KBM-7 (cell line): Measurements from ENCODE around the gene PCBD1.
"Not testable (repeated sequence)": the region's sequence is repeated elsewhere in the genome, so short reads cannot be mapped to it uniquely, and the experiment has no call there.

Source experiments
- DNase-seq: peaks from one replicate; pipeline ENCODE4 v3.0.0-alpha.2; 2015
- in situ Hi-C: fragments of 300-500 bp; cut with MboI; formaldehyde crosslinking; loops from 2 replicates; pipeline ENCODE4 v1.14.3; 2020; ENCODE audit warnings: low sequenced_read_pairs, low pct_unique_long_range_greater_than_20kb, mixed read lengths

Gene PCBD1

GRCh38 chr10:70919906-70920305, 31.5 kb upstream of the PCBD1 start:
- in situ Hi-C loops = loop anchor here (10.0 to 25.0 kb wide), 2 partner anchors 292 to 365 kb away; partner anchors contain the start of gene UNC5B
- not testable (repeated sequence) for DNase-seq

GRCh38 chr10:70918851-70919530, 30.6 kb upstream of the PCBD1 start:
- in situ Hi-C loops = loop anchor here (10.0 to 25.0 kb wide), 2 partner anchors 293 to 366 kb away; partner anchors contain the start of gene UNC5B
- DNase-seq = no peak

GRCh38 chr10:70917635-70918034, 29.3 kb upstream of the PCBD1 start:
- no peak for DNase-seq
- in situ Hi-C loops = loop anchor here (10.0 to 25.0 kb wide), 2 partner anchors 295 to 367 kb away; partner anchors contain the start of gene UNC5B

- in situ Hi-C loops = loop anchor here (10.0 to 25.0 kb wide), 2 partner anchors 295 to 368 kb away; partner anchors contain the start of gene UNC5B
- DNase-seq = no peak
Measured at GRCh38 chr10:70917226-70917625, 28.9 kb upstream of the PCBD1 start.

DNA sequence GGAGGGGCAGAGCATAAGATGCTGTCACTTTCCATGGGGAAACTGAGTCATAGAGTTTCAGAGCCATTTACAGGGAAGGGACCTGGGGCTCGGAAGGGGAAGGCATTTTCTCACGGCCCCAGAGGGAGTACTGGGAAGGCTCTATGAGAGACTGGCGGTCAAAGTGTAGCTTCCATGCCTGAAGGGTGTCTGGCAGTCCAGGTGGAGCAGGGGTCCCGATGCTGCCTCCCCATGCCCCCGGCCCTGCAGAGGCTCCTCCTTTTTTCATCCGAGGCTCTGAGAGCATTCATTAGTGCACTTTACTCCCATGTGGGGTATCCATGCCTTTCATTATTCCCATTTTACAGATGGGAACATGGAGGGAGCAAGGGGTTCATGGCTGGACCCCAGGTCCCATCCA, 27.9 kb upstream of the PCBD1 start:
- in situ Hi-C loops = loop anchor here (10.0 to 25.0 kb wide), 2 partner anchors 296 to 369 kb away; partner anchors contain the start of gene UNC5B
- no peak for DNase-seq

GRCh38 chr10:70915806-70916205, 27.4 kb upstream of the PCBD1 start:
- DNase-seq = no peak
- in situ Hi-C loops = loop anchor here (10.0 to 25.0 kb wide), 2 partner anchors 296 to 369 kb away; partner anchors contain the start of gene UNC5B

DNA sequence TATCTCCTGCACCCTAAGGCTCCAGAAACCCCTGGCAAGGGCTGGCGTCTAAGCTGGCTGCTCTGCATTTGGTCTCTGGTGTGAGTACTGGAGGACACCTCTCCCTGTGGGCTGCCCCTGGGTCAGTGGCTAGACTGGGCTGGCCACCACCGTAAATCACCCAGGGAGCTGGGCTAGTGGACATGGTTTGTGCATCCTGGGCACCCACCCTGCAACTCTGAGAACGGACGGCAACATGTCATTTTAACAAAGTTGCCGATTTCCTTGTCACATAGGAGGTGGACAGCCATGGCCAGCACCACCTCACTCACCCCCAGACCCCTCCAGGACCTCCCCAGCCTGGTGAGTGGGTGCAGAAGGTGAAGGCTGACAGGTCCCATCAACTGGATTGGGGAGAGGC, 26.8 kb upstream of the PCBD1 start:
- no peak for DNase-seq
- in situ Hi-C loops = loop anchor here (10.0 to 25.0 kb wide), 2 partner anchors 297 to 370 kb away; partner anchors contain the start of gene UNC5B

- in situ Hi-C loops = loop anchor here (10.0 to 25.0 kb wide), 2 partner anchors 298 to 370 kb away; partner anchors contain the start of gene UNC5B
- no peak for DNase-seq
Measured at GRCh38 chr10:70914316-70914864, 26.0 kb upstream of the PCBD1 start.

- no peak for DNase-seq
- in situ Hi-C loops = loop anchor here (10.0 to 25.0 kb wide), 2 partner anchors 298 to 371 kb away; partner anchors contain the start of gene UNC5B
Measured at GRCh38 chr10:70913893-70914240, 25.5 kb upstream of the PCBD1 start.

GRCh38 chr10:70913191-70913892, 25.0 kb upstream of the PCBD1 start:
- no peak for DNase-seq
- in situ Hi-C loops = loop anchor here (10.0 to 25.0 kb wide), 2 partner anchors 299 to 371 kb away; partner anchors contain the start of gene UNC5B

GRCh38 chr10:70912556-70912955, 24.2 kb upstream of the PCBD1 start:
- in situ Hi-C loops = loop anchor here (10.0 to 25.0 kb wide), 2 partner anchors 300 to 372 kb away; partner anchors contain the start of gene UNC5B
- DNase-seq = no peak

- in situ Hi-C loops = loop anchor here (10.0 to 25.0 kb wide), 2 partner anchors 301 to 373 kb away; partner anchors contain the start of gene UNC5B
- no peak for DNase-seq
Measured at GRCh38 chr10:70911386-70911785, 23.0 kb upstream of the PCBD1 start.

DNA sequence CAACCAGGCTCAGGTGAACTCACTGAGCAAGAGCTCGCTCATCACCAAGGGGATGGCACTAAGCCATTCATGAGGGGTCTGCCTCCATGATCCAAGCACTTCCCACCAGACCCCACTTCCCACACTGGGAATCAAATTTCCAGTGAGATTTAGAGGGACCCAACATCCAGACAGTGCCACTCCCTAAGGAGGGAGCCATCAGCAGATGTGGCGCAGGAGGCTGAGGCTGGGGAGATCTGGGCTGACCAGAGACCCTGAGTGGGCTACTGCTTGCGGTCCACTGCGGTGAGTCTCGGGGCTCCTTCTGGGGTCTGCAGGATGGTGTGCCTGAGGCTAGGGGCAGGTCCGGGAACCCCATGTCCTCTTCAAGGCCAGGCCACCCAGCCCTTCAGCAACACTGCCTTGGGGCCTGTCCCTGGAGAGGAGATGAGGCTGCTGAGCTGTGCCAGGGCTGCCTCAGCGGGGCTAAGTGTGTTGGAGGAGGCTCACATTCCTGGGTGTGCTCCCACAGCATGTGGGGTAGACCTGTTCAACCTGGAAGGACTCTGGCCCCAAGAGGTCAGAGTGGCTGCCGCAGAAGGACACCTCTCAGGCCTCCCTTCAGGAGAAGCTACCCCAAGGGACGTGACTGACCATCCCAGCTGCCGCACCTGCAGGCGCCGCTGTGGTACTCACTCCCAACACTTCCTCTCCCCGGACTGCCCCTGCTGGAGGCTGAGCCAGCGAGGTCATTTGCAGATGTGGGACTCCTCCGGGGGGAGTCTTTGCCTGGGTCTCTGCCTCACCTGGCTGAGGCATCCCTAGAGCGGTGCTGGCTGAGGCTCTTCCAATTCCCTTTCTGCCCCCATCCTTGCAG, 22.3 kb upstream of the PCBD1 start:
- no peak for DNase-seq
- in situ Hi-C loops = loop anchor here (10.0 to 25.0 kb wide), 2 partner anchors 302 to 374 kb away; partner anchors contain the start of gene UNC5B

DNA sequence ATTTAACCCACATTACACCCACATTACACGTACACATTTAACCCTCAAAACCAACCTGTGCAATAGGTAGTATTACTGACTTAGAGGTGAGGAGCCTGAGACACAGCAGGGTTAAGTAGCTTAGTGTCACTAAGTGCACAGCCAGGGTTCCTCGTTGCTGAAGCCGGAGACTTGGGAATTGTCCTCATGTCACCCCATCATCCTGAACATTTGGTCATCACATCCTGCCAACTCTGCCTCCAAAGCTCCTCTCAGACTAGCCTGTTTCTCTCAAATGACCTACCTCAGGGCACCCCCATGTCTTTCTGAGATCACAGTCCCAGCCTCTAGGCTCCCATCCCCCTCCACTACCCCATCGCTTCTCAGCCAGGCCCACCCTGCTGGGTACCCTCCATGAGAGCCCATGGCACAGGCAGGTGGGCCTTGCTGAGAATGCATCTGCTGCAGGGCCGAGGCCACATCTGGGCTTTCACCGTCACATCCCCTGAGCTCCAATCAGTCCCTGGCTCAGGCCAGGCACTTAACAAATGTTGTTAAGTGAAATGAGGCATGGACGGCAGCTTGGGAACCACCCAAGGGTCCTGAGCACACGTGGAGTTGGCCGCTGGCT, 21.1 kb upstream of the PCBD1 start:
- DNase-seq = no peak
- in situ Hi-C loops = loop anchor here (25.0 kb wide), 1 partner anchor 303 kb away; the partner anchor contains the start of gene UNC5B

DNA sequence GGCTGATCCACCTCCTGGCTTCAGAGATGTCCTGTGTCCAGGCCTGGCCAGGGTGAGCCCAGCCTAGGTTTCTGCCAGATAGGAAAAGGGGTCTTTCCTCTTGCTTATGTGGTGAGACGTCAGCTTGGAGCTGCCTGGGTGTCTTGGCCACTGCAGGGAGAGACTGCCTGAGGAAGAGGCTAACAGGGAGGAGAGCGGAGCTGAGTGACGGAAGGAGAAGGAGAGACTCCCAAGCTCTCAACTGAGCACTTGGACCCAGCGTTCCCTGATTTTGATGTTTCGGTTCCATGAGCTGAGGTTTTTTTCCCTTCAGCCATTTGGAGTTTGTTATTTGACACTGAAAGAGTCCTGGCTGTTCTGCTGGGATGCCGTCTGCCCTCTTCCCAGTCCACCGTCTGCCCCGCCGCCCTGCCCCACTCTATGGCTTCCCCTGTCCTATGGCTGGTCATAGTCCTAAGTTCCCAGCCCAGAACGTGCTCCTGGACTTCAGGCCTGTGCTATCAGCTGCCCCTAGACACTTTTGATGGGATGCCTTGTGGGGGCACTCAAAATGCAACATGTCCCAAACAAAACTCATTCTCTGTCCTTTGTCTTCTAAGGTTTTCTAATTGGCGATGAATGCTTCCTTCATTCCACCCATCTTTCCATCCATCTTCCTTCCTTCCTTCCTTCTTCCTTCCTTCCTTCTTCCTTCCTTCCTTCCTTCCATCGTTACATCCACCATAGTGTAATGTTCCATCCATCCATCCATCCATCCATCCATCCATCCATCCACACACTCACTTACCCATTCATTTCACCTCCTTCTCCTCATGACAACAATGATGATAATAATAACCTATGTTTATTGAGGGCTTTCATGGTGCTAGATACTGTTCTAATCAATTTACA, 20.3 kb upstream of the PCBD1 start:
- in situ Hi-C loops = loop anchor here (25.0 kb wide), 1 partner anchor 304 kb away; the partner anchor contains the start of gene UNC5B

DNA sequence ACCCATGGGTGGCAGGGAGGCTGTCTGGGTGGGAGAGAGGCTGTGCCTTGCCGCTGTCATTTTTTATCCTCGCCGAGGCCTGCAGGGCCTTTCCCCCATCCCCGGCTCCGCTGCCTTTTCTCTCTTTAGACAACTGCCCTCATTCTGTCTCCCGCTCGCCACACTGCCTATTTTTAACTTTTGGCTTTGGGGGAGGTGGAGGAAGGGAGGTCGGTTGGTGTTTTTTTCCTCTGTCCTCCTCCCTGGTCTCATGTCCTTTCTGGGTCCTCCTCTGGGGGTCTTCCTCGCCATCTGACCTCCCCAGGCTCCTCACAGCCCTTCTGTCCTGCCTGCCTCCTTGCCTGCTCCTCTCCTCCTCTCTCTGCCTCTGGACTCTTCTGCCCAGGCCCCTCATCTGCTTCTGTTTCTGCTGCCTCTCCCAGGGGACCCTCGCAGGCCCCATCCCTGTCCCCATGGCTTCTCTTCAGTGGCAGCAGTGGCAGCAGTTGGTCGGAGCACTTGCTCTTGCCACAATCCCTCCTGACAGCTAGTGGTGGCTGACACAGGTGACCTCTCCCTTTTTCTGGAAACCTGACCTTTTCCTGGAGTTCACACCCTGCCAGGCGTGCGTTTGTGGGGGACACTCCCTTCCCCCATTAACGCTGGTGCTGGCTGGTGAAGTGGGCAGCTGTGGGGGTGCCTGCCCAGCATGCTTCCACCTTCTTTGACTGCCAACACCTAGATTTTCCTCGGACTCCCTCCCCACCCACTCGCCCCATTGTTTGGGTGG, 19.5 kb upstream of the PCBD1 start:
- in situ Hi-C loops = loop anchor here (25.0 kb wide), 1 partner anchor 304 kb away; the partner anchor contains the start of gene UNC5B
- DNase-seq = no peak

More for the DNA sequence above, 20.3 kb upstream of the PCBD1 start:
- no peak for DNase-seq
